A673 (cell line): Measurements from ENCODE around the gene TSNAXIP1.

Experiments
- CTCF ChIP-seq: fragments of 300-800, 200-600 bp; sonication (generic); conservative IDR thresholded peaks from 2 replicates; pipeline ENCODE4 v1.5.1; 2017; ENCODE audit warnings: low read depth, mild to moderate bottlenecking, antibody characterized with exemption, low read length, moderate library complexity, mixed read lengths
- EZH2 ChIP-seq: fragments of 200-600 bp; sonication (generic); IDR thresholded peaks from 2 replicates; pipeline ENCODE4 v1.6.1; 2017; ENCODE audit warnings: borderline replicate concordance, low read depth, mild to moderate bottlenecking, mixed read lengths, antibody characterized with exemption, low read length; ENCODE audit not compliant: poor library complexity, severe bottlenecking

GRCh38 chr16:67872631-67873434 is 66.1 kb downstream of the TSNAXIP1 start, which contains the start of gene EDC4:
- no peak for TF ChIP-seq CTCF
- TF ChIP-seq EZH2, result no peak
